Measurements from ENCODE around the gene SPAST. TPM values are rescaled to one million over a fixed set of nuclear protein-coding genes. Genes with fewer than 3 reads are reported as not detected.
"Not testable (repeated sequence)": the region's sequence is repeated elsewhere in the genome, so short reads cannot be mapped to it uniquely, and the experiment has no call there.

SPAST gene, protein sequence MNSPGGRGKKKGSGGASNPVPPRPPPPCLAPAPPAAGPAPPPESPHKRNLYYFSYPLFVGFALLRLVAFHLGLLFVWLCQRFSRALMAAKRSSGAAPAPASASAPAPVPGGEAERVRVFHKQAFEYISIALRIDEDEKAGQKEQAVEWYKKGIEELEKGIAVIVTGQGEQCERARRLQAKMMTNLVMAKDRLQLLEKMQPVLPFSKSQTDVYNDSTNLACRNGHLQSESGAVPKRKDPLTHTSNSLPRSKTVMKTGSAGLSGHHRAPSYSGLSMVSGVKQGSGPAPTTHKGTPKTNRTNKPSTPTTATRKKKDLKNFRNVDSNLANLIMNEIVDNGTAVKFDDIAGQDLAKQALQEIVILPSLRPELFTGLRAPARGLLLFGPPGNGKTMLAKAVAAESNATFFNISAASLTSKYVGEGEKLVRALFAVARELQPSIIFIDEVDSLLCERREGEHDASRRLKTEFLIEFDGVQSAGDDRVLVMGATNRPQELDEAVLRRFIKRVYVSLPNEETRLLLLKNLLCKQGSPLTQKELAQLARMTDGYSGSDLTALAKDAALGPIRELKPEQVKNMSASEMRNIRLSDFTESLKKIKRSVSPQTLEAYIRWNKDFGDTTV
- 14.7 TPM in 2 replicates for total RNA-seq

DNA sequence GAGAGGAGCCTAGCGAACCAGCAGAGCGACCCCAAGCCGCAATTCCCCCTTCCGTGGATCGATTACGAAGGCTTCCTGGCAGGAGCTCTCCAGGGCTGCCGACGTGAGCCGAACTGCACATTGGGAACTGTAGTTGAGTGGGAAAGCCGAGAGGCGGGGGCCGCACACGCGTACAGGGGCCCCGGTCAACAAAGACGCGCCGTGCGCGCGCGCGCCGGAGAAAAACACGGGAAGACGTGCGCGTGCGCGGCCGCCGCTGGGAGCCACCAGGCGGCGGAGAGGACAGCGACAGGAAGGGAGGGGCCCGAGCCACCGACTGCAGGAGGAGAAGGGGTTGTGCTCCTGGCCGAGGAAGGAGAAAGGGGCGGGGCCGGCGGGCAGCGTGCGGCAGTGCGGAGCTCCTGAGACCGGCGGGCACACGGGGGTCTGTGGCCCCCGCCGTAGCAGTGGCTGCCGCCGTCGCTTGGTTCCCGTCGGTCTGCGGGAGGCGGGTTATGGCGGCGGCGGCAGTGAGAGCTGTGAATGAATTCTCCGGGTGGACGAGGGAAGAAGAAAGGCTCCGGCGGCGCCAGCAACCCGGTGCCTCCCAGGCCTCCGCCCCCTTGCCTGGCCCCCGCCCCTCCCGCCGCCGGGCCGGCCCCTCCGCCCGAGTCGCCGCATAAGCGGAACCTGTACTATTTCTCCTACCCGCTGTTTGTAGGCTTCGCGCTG is at the start of gene SPAST:
TSS of gene SPAST (plus strand) at position 247 of the 711 bp plus-strand sequence. CDS start at position 523, 276 bp downstream.
- TF ChIP-seq, protein P1, sequence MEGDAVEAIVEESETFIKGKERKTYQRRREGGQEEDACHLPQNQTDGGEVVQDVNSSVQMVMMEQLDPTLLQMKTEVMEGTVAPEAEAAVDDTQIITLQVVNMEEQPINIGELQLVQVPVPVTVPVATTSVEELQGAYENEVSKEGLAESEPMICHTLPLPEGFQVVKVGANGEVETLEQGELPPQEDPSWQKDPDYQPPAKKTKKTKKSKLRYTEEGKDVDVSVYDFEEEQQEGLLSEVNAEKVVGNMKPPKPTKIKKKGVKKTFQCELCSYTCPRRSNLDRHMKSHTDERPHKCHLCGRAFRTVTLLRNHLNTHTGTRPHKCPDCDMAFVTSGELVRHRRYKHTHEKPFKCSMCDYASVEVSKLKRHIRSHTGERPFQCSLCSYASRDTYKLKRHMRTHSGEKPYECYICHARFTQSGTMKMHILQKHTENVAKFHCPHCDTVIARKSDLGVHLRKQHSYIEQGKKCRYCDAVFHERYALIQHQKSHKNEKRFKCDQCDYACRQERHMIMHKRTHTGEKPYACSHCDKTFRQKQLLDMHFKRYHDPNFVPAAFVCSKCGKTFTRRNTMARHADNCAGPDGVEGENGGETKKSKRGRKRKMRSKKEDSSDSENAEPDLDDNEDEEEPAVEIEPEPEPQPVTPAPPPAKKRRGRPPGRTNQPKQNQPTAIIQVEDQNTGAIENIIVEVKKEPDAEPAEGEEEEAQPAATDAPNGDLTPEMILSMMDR (conservative IDR thresholded peaks at IDR 0.05; ENCODE audit: low read depth, low read length): peak; percentile 41
- H3K4me3 ChIP-seq (ENCODE audit: low read depth, low read length): peak within 1 kb of the TSS; percentile 63
- DNase-seq (ENCODE audit: low read depth): peak; percentile 72

DNA sequence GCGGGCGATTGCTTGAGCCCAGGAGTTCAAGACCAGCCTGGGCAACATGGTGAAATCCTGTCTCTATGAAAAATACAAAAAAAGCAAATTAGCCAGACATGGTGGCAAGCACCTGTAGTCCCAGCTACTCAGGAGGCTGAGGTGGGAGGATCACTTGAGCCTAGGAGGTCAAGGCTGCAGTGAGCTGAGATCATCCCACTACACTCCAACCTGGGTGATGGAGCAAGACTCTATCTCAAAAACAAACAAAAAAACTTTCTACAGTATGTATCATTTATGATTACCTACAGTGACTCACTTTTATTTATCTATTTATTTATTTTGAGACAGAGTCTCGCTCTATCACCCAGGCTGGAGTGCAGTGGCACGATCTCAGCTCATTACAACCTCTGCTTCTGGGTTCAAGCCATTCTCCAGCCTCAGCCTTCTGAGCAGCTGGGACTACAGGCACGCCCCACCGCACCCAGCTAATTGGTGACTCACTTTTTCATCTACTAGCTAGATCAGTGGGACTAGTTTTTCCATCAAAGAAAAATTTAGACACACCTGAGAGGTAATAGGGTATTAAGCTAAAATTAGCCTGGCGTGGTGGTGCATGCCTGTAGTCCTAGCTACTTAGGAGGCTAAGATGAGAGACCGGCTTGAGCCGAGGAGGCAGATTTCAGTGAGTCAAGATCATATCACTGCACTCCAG is 44.4 kb upstream of the SPAST start:
- H3K4me3 ChIP-seq (ENCODE audit: low read depth, low read length); DNase-seq (ENCODE audit: low read depth): not testable (repeated sequence)

DNA sequence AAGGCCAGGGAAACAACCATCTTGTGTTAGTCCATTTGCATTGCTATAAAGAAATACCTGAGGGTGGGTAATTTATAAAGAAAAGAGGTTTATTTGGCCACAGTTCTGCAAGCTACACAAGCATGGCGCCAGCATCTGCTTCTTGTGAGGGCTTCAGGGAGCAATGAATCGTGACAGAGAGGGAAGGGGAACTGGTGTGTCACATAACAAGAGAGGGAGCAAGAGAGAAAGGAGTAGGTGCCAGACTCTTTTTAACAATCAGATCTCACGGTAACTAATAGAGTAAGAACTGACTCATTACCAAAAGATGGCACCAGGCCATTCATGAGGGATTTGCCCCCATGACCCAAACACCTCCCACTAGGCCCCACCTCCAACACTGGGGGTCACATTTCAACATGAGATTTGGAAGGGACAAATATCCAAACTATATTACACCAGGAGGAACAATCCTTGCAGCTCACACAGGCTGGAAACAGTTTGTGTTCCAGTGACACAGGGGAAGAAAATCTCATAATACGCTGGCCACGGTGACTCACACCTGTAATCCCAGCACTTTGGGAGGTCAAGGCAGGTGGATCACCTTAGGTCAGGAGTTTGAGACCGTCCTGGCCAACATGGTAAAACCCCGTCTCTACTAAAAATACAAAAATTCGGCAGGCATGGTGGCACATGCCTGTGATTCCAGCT is 29.0 kb upstream of the SPAST start:
- H3K4me3 ChIP-seq (ENCODE audit: low read depth, low read length); DNase-seq (ENCODE audit: low read depth): not testable (repeated sequence)

DNA sequence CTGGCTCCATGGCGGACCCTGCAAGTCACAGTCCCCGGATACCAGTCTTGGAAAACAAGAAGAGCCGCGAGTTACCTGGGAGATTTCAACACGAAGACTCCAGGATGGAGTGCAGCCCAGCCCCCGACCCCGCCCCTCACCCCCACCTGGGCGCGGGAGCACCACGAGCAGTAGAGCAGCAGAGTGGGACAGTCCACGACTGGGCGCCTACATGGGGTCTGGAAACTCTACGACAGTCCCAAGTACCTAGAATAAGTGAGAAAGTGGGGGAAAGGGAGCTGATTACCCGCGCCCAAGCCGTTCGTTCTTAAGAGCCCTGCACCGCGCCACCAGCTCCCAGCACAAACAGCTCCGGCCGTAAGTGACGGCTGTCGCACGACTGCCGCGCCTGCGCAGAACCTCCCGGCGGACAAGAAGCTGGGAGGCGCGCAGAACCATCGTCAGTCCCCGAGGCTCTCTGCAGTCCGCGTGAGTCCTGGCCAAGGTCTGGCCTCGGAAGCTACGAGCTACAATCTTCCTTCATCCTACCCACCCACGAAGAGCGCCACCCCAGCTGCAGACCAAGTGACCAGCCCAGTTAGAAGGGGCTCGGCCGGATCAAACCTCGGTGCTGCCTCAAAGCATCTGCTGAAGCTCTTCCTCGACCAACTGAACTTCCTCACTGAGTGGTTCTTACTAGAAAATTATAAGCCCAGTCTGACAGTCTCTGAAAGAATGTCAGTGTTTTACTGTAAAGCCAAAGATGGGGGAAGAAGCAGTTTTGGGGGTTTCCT is 23.7 kb upstream of the SPAST start, which contains the start of gene DPY30:
TSS of gene DPY30 (minus strand) at position 359 of the 773 bp plus-strand sequence. CDS start at position 10, 349 bp downstream.
- no peak for DNase-seq (ENCODE audit: low read depth)
- TF ChIP-seq, protein P1 (conservative IDR thresholded peaks at IDR 0.05; ENCODE audit: low read depth, low read length): no peak
- peak within 1 kb of the TSS; percentile 94 for H3K4me3 ChIP-seq (ENCODE audit: low read depth, low read length)

DNA sequence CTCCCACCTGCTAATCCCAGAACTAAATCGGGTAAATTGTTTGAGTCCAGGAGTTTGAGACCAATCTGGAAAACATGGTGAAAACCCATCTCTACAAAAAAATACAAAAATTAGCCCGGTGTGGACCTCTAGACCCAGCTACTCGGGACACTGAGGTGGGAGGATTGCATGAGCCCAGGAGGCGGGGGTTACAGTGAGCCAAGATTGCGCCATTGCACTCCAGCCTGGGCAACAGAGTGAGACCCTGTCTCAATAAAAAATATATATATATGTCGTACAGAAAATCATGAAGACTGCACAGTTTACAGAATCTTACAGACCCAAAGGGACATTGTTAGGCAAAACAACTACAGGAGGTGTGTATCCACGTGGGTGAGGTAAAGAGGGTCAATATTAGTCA is 19.8 kb upstream of the SPAST start:
- TF ChIP-seq, protein P1 (conservative IDR thresholded peaks at IDR 0.05; ENCODE audit: low read depth, low read length): no peak
- DNase-seq (ENCODE audit: low read depth): no peak
- H3K4me3 ChIP-seq (ENCODE audit: low read depth, low read length): no peak overlapping the region

DNA sequence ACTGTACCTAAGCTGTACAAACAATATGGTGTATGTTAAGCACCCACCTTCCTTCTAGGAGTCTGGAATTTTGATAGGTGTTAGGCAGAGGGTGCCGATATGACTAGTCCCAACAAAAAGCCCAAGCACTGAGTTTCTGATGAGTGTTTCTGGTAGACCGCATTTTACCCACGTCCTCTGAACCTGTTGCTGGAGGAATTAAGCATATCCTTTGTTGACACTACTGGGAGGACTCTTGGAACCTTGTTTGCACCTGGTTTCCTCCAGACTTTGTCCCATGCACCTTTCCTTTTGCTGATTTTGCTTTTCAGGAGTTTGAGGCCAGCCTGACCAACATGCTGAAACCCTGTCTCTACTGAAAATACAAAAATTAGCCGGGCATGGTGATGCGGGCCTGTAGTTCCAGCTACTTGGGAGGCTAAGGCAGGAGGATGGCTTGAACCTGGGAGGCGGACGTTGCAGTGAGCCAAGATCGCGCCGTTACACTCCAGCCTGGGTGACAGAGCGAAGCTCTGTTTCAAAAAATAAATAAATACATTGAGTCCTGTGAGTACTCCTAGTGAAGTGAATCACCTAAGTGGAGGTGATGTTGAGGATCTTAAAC is 11.4 kb upstream of the SPAST start:
- TF ChIP-seq, protein P1 (conservative IDR thresholded peaks at IDR 0.05; ENCODE audit: low read depth, low read length): no peak
- DNase-seq (ENCODE audit: low read depth): no peak
- H3K4me3 ChIP-seq (ENCODE audit: low read depth, low read length): no peak overlapping the region

DNA sequence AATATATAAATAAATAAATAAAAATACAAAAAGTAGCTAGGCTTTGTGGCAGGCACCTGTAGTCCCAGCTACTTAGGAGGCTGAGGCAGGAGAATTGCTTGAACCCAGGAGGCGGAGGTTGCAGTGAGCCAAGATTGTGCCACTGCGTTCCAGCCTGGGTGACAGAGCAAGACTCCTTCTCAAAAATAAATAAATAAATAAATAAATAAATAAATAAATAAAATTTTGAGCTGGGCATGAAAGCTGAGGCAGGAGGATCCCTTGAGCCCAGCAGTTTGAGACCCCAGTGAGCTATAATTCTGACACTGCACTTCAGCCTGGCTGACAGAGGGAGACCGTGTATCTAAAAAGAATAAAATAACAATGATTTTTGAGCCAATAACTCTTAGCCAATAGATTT is 8.8 kb upstream of the SPAST start:
- not testable (repeated sequence) for H3K4me3 ChIP-seq (ENCODE audit: low read depth, low read length); DNase-seq (ENCODE audit: low read depth)
